ENCODE measurements around the gene CSKMT.
A peak's percentile ranks its signal among the peaks of the same experiment; 100 is the strongest.

Gene CSKMT

DNA sequence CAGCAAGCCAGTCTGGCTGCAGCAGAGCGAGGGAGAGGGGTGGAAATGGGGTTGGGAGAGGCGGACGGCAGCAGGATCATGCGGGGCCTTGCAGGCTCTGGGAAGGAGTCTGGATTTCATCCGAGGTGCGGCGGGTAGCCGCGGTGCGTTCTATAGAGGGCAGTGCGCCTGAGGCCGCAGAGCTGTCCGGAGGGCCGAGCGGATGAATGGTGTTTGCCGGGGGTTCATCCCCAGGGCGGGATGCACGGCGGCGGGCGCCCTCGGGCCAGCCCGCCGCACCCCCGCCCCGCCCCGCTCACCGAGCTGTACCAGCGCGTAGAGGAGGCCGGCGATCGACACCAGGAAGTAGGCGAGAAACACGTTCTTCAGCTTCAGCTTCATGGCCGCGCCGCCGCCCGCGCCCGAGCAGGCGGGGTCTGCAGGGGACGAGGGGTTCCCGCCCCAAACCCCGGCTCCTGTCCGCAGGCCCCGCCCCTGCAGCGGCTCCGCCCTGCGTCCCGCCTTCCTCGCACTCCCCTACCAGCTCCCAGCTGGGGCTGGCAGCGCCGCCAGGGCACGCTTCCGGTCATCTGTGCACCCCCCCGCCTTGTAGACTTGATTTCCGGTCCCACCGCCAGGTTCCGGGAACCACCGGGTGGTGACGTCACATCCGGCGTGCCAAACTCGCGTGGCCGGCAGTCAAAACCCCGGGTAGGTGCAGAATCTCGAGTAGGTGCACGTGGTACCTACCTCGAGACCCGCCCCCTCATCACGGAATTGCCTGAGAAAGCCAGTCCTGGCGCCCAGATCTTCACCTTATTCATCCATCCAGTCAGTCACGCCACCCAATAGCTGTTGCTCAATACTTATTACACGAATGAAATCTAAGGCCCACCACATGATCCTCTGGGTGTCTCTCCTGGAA lies 43.3 kb upstream of the CSKMT start, which contains the start of gene B3GAT3:
Gene B3GAT3, minus strand, starts transcription at position 420 of the 904 bp plus-strand sequence. Its CDS starts 39 bp downstream, at position 381.
- peak within 1 kb of the TSS; percentile 89 for H3K27ac ChIP-seq (ENCODE audit: low read depth, low read length)
- peak within 1 kb of the TSS; percentile 96 for H3K9ac ChIP-seq (ENCODE audit: low read length)
- H4K20me1 ChIP-seq (ENCODE audit: low read depth, low read length) = no peaks in the 10 kb centered on the region
- H3F3A ChIP-seq (ENCODE audit: insufficient read depth) = peaks cover 29% of the 10 kb centered on the region
- H3K4me2 ChIP-seq (ENCODE audit: low read depth, low read length, poor library complexity, severe bottlenecking) = peak within 1 kb of the TSS; percentile 97
- H3K79me2 ChIP-seq (ENCODE audit: insufficient read depth, low read length) = peaks cover 18% of the 10 kb centered on the region
- H3K4me3 ChIP-seq (ENCODE audit: insufficient read depth, low read length, poor library complexity, severe bottlenecking) = peak within 1 kb of the TSS; percentile 97
- no peaks in the 10 kb centered on the region for H3K9me2 ChIP-seq (replicated peaks; ENCODE audit: insufficient read depth, low read length)
- TF ChIP-seq, protein P1, sequence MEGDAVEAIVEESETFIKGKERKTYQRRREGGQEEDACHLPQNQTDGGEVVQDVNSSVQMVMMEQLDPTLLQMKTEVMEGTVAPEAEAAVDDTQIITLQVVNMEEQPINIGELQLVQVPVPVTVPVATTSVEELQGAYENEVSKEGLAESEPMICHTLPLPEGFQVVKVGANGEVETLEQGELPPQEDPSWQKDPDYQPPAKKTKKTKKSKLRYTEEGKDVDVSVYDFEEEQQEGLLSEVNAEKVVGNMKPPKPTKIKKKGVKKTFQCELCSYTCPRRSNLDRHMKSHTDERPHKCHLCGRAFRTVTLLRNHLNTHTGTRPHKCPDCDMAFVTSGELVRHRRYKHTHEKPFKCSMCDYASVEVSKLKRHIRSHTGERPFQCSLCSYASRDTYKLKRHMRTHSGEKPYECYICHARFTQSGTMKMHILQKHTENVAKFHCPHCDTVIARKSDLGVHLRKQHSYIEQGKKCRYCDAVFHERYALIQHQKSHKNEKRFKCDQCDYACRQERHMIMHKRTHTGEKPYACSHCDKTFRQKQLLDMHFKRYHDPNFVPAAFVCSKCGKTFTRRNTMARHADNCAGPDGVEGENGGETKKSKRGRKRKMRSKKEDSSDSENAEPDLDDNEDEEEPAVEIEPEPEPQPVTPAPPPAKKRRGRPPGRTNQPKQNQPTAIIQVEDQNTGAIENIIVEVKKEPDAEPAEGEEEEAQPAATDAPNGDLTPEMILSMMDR (IDR thresholded peaks at IDR 0.05; ENCODE audit: insufficient read depth, low read length, poor library complexity, severe bottlenecking) = no peak
- no peak for TF ChIP-seq EZH2phosphoT487 (conservative IDR thresholded peaks at IDR 0.05; ENCODE audit: low read length)
- H3K27me3 ChIP-seq (ENCODE audit: low read length) = no peaks in the 10 kb centered on the region
- H3K9me3 ChIP-seq (ENCODE audit: insufficient read depth, low read length) = no peaks in the 10 kb centered on the region
- H2AFZ ChIP-seq (ENCODE audit: low read depth, low read length, severe bottlenecking) = peak within 1 kb of the TSS; percentile 62
- no peaks in the 10 kb centered on the region for H3K36me3 ChIP-seq (ENCODE audit: low read length)

DNA sequence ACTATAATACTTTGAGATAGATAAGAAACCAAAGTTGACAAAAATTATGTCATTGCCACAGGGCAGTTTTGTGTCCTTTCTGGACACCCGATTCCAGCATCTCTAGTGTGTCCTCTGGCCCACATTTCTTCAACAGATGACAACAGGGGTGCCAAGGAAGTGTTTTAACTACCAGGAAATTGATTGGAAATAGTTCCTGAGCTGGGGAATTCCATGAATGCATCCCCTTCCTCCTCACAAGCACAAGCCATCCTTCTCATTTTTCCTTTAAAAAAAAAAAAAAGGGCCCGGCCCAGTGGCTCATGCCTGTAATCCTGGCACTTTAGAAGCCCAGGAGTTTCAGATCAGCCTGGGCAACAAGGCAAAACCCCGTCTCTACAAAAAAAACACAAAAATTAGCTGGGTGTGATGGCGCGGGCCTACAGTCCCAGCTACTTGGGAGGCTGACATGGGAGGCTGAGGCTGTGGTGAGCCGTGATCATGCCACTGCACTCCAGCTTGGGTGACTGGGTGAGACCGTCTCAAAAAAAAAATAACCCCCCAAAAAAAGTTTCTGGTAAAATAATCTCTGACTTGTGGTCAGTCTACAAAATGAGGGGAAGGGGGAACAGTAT lies 42.5 kb upstream of the CSKMT start:
- Histone ChIP-seq H3K36me3 (ENCODE audit: low read length) (no peaks in the 10 kb centered on the region), H2AFZ (ENCODE audit: low read depth, low read length, severe bottlenecking) (peak overlapping the region; percentile 15), H3K4me2 (ENCODE audit: low read depth, low read length, poor library complexity, severe bottlenecking) (peak overlapping the region; percentile 97), H3K9me3 (ENCODE audit: insufficient read depth, low read length) (no peaks in the 10 kb centered on the region), H3K9ac (ENCODE audit: low read length) (peak overlapping the region; percentile 96), H3K27ac (ENCODE audit: low read depth, low read length) (peak overlapping the region; percentile 89), H3K79me2 (ENCODE audit: insufficient read depth, low read length) (peaks cover 18% of the 10 kb centered on the region), H4K20me1 (ENCODE audit: low read depth, low read length) (no peaks in the 10 kb centered on the region), H3K9me2 (replicated peaks; ENCODE audit: insufficient read depth, low read length) (no peaks in the 10 kb centered on the region), H3F3A (ENCODE audit: insufficient read depth) (peaks cover 29% of the 10 kb centered on the region), H3K27me3 (ENCODE audit: low read length) (no peaks in the 10 kb centered on the region), H3K4me3 (ENCODE audit: insufficient read depth, low read length, poor library complexity, severe bottlenecking) (no peak overlapping the region)
- TF ChIP-seq EZH2phosphoT487 (conservative IDR thresholded peaks at IDR 0.05; ENCODE audit: low read length) = no peak
- TF ChIP-seq, protein P1 (IDR thresholded peaks at IDR 0.05; ENCODE audit: insufficient read depth, low read length, poor library complexity, severe bottlenecking) = no peak

DNA sequence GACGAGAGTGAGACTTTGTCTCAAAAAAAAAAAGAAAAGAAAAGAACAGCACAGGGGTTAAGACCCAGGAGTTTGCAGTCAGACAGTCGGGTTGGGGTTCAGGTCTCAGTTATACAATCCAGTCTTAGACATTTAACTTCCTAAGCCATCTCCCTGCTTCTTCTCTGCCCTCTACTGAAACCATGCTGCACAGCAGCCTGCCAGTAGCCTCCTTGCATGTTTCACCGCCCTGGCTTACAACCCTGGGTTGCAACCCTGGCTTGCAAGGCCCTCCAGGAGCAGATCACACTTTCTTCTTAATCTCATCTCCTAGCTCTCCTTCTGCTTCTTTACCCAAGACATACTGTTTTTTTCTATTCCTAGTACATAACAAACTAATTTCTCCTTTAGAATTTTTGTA lies 37.4 kb upstream of the CSKMT start:
- TF ChIP-seq EZH2phosphoT487 (conservative IDR thresholded peaks at IDR 0.05; ENCODE audit: low read length) = no peak
- TF ChIP-seq, protein P1 (IDR thresholded peaks at IDR 0.05; ENCODE audit: insufficient read depth, low read length, poor library complexity, severe bottlenecking) = no peak
- Histone ChIP-seq H3K9ac (ENCODE audit: low read length) (no peak overlapping the region), H3K36me3 (ENCODE audit: low read length) (peaks cover 18% of the 10 kb centered on the region)

More for the DNA sequence above, 37.4 kb upstream of the CSKMT start:
- peaks cover 11% of the 10 kb centered on the region for H3F3A ChIP-seq (ENCODE audit: insufficient read depth)
- H3K27me3 ChIP-seq (ENCODE audit: low read length) = no peaks in the 10 kb centered on the region
- no peak overlapping the region for H3K27ac ChIP-seq (ENCODE audit: low read depth, low read length)
- no peak overlapping the region for H2AFZ ChIP-seq (ENCODE audit: low read depth, low read length, severe bottlenecking)
- no peaks in the 10 kb centered on the region for H3K9me2 ChIP-seq (replicated peaks; ENCODE audit: insufficient read depth, low read length)
- no peaks in the 10 kb centered on the region for H3K9me3 ChIP-seq (ENCODE audit: insufficient read depth, low read length)
- H4K20me1 ChIP-seq (ENCODE audit: low read depth, low read length) = no peaks in the 10 kb centered on the region
- H3K4me2 ChIP-seq (ENCODE audit: low read depth, low read length, poor library complexity, severe bottlenecking) = no peak overlapping the region
- H3K4me3 ChIP-seq (ENCODE audit: insufficient read depth, low read length, poor library complexity, severe bottlenecking) = no peak overlapping the region
- no peaks in the 10 kb centered on the region for H3K79me2 ChIP-seq (ENCODE audit: insufficient read depth, low read length)

Measured in SU-DHL-6 (cell line).